HS-5 (cell line): Measurements from ENCODE around the gene SPATA22.
"Not testable (repeated sequence)": the region's sequence is repeated elsewhere in the genome, so short reads cannot be mapped to it uniquely, and the experiment has no call there.

Experiments
- DNase-seq: peaks from one replicate; pipeline ENCODE4 v3.0.0-alpha.2; 2012; ENCODE audit warnings: low read depth

The SPATA22 gene, protein sequence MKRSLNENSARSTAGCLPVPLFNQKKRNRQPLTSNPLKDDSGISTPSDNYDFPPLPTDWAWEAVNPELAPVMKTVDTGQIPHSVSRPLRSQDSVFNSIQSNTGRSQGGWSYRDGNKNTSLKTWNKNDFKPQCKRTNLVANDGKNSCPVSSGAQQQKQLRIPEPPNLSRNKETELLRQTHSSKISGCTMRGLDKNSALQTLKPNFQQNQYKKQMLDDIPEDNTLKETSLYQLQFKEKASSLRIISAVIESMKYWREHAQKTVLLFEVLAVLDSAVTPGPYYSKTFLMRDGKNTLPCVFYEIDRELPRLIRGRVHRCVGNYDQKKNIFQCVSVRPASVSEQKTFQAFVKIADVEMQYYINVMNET

DNA sequence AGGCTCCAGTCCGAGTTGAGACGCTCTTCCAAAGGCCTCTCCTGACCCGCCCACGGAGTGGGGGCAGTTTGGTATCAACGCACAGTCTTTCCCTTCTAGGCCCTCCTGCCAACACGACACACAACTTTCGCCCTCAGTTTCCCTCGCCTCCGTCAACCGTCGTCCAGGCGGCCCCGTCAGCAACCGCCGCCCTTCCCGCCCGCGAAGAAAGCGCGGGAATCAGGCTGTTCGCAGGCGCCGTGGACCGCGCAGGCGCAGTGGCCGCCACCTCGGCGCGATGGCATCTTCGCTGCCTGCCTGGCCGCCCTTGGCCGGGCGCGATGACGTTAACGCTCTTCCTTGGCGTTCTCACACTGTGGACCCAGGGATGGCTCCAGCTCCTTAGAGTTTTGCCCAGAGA lies at the start of gene SPATA22:
SPATA22 (minus strand) TSS at position 221 of the 400 bp plus-strand sequence. CDS start 2,494 bp downstream, outside the sequence.
- no peak for DNase-seq

DNA sequence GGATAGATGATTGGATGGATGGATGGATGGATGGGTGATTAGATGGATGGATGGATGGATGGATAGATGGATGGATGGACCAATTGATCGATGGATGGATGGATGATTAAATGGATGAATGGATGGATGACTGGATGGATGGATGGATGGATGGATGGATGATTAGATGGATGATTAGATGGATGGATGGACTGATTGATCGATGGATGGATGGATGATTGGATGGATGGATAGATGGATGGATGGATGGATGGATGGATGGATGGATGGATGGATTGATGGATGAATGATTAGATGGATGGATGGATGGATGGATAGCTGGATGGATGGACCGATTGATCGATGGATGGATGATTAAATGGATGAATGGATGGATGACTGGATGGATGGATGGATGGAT lies 47.9 kb upstream of the SPATA22 start:
- not testable (repeated sequence) for DNase-seq

DNA sequence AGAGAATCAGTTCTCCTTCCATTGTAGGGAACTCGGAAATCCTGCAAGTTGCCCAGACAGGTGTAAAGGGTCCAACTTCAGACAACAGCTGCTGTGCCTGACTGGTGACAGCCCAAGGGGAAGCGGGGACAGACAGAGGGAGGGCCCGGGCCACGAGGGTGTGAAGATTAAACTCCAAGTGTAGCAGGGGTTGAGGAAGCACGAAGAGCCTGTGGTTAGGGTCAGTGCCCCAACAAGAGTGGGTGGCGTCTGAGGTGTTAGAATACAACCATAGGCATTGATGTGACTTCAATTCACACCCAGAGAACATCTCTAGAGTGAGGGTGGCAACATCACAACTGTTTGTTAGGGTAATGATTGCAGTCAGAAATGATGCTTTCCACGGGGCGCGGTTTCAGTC lies 43.3 kb upstream of the SPATA22 start:
- DNase-seq: no peak

DNA sequence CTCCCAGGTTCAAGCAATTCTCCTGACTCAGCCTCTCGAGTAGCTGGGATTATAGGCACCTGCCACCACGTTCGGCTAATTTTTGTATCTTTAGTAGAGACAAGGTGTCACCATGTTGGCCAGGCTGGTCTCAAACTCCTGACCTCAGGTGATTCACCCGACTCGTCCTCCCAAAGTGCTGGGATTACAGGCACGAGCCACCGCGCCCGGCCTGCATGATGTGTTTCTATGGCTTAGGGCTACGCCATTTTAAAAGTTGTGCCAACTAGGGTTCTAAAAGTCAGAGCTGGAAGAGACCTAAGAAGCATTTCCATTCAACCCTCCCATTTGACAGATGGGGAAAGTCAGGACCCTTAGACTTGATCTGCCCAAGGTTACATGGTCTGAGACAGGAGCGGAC lies 42.5 kb upstream of the SPATA22 start:
- DNase-seq: not testable (repeated sequence)

DNA sequence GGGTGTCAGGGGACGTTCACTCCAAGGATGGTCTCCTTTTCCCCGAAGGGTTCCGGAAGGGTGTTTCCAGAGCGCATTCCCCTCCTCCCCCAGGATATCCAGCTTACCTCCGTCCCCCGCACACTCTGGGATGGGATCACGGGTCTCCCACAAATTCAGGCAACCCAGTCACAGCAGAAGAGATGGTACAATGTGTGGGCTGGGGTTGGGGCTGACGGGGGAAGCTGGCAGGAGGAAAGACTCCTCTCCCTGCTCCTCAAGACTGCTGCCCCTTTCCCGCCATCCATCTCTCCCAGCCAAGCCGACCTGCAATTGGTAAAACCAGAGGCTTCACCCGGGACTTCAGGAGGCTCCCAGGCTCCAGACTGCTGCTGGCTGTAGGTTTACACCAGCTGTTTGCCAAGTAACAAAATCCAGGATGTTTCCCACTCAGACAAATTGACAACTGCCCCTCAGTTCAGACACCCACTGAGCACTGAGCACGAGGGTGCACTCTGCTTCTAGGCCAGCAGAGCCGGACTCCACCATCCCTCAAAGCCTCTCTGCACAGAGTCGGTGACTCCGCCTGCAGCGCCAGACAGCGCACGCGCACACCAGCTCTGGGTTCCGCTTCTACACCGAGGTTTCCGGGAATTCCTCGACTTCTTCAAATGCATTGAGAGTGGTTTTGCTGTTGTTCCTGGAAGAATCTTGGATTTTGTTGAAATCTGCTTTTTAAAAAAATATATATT lies 41.9 kb upstream of the SPATA22 start:
- no peak for DNase-seq

DNA sequence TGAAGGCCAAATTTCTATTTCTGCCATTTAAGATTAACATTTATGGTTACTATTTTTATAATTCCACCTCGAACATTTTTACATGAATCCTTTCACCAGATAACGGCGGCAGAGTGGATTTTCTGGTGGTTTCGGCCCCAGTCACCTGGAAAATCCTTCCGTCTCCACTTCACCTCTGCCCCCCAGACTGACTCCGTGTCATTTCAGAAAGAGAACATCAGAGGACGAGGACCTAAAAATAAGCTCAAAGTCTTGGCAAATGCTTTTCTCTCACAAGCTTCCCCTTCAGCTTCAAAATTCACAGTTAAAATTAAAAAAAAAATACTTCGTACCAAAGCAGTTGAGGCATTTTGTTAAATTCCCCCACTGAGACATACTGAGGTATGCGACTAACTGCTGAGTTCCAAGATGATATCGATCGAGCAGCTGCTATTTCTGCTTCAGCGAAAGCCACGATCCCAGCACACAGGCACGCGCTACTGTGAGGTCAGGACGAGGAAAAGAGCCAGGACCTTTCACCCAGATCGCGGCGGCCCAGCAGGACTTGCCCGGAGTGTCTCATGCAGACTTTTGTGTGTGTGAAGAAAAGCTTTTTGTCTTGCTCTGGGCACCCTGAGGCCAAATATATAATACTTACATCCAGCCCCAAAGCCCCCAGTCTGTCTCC lies 41.0 kb upstream of the SPATA22 start:
- DNase-seq: no peak

DNA sequence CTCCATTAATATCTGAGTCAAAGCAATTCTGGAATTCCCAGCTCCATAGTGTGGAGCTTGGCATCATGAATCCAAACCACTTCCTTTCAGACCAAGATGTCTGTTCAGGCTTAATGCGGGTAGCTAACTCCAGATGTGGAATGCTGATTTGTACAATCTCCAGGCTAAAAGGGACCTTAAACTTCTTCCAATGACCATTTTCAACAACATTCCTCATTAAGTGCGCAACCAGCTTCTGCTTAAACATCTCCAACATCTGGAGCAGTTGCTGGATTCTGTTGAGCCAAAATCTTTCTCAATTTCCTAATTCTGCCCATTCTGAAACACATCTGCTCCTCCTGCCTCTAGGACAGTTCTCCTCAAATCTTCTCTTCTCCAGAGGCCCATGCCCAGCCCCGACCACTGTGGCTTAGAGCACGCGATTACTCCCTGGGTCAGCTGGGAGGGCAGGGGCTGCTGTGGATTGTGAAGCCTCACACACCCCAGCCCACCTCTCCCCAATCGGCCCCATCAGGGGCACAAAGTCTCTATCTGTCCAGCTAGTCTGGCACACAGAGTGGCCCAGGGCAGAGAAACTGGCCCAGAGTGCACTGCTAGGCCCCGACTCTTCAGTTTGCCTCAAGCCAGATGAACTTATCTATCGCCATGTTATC lies 40.4 kb upstream of the SPATA22 start:
- DNase-seq: no peak

DNA sequence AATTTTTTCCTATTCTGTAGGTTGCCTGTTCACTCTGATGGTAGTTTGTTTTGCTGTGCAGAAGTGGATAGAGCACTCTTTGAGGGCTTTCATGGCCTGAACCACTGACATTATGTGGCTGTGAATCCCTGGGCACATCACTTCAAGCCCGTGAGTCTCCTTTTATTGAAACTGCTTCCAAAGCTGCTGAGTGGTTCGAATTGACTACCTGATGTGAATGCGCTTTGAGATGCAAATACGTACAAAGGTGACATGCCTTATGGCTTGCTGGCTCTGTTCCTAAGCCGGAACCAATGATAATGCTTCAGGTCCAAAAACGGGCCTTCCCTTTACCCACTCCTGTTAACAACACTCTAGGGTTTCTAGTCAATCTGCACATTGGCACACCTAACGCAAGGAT lies 38.5 kb upstream of the SPATA22 start:
- no peak for DNase-seq

DNA sequence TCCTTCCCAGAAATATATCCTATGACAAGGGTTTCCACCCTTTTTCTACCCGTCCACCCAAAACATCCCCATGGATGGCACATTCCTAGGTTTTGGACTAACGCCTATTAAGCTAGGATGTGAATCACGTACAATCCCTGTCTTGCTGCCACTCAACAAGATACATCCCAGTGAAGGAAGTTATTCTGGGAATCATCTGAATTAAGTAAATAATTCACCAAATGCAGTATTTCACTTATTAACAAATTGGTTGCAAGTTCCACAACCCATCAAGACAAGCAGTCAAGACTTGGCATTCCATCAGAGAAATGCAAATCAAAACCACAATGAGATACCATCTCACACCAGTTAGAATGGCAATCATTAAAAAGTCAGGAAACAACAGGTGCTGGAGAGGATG lies 36.2 kb upstream of the SPATA22 start:
- DNase-seq: no peak

DNA sequence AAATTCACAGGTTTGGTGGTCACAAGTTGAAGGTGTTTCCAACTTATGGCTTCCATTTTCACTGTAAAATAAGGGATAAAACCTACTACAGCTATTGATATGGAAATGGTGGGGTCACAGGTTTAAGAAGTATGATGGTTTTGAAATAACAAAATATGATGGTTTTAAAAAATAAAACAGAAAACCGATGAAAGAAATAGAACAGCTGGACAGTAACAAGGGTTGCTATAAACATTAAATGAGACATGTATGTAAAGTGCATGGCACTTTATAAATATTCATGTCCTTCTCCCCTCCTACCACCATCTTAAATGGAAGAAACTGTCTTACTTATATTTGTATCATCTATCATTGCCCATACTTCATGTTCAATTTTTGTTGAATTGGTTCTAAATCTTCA lies 35.5 kb upstream of the SPATA22 start:
- no peak for DNase-seq

DNA sequence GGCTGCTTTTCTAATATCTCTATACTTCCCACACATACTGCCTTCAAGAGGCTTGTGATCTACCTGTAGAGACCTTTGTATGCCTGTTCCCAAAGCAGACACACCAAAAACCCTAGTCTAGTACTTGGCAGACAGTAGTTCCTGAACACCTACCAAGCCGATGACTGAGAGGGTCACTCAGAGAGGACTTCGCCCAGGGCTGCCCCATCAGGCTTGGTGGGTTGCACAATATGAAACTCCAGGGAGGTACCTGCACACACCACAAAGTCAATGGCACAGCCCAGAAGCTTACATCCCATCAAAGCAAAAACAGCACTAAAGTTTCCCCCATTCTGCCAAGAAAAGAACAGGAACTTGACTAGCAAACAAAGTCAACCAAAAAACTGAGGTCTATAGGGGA lies 34.4 kb upstream of the SPATA22 start:
- no peak for DNase-seq

DNA sequence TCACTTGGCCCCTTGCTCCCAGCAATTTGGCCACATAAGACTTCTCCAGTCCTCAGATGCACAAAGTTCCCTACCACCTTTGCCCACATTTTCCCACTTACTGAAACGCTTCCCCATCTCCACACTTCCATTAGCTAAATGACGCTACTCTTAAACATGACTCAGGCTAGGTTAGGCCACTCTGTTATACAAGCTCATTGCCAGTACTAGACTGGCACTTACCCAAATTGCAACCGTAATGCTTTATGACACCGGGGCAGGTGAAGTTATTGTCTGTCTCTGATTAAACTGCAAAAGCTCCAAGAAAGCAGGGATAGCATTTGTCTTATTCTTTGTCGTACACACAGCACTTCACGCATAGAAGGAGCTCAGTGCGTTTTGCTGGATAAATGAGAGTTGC lies 33.4 kb upstream of the SPATA22 start:
- DNase-seq: no peak

DNA sequence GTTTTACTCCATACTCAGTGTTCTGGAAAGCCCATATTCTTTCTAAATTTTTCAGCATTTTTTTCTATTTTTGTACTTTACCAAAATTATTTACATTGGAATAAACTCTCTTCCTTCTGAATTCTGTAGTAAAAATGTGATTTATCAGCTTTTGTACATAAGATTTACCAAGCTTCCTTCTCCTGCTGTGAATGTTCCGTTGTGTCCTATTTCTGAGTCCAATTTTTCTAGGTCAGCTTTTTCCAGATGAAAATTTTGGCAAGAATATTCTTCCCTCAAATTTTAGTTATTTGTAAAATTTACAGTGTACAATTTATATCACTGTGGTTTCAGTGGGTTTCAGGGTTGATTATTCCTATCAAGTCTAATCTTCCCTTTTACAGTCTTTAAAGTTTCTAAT lies 31.7 kb upstream of the SPATA22 start:
- no peak for DNase-seq

DNA sequence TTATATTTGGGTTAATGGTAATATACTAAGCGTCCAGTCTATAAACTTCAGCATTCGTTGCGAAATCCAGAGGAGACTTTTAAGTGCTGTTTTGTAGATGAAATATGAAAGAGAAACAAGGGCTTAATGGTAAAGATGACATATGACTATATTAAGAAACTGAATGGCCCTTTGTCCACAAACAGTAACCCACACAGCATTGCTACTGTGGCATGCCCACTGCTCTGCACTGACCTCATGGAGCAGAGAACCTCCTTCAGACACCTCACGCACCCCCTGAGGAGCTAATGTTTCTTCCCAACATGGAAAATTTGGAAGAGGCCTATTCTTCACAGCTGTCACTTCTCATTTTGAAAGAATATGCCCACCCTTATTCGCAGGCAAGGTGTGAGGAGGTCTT lies 30.8 kb upstream of the SPATA22 start:
- no peak for DNase-seq

DNA sequence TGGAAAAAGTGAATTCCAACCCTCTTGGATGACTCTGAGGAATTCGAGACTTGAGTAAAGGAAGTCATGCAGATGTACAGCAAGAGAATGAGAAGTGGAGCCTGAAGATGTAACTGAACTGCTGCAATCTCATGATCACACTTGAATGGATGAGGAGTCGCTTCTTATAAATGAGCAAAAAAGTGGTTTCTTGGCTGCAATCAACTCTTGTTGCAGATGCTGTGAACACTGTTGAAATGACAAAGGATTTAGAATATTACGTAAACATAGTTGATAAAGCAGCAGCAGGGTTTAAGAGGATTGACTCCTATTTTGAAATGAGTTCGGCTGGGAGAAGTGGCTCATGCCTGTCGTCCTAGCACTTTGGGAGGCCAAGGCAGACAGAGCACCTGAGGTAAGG lies 29.7 kb upstream of the SPATA22 start:
- no peak for DNase-seq

DNA sequence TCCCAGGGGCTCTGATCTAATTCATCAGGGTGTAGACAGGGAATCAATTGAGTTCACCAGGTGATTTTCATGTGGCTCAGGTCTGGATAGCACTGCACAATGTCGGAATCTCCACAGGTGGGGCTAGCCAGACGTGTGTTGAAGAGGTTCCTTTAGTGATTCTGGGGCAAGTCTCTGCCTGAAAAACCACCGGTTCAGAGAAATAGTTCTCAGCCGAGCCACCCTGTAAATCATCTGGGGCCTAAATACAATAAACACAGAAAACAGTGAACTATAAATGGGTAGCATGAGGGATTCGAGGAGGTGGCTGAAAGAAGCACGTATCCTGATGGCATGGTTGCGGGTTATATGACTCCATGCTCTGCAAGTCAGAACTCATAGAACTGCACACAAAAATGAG lies 25.5 kb upstream of the SPATA22 start:
- no peak for DNase-seq

DNA sequence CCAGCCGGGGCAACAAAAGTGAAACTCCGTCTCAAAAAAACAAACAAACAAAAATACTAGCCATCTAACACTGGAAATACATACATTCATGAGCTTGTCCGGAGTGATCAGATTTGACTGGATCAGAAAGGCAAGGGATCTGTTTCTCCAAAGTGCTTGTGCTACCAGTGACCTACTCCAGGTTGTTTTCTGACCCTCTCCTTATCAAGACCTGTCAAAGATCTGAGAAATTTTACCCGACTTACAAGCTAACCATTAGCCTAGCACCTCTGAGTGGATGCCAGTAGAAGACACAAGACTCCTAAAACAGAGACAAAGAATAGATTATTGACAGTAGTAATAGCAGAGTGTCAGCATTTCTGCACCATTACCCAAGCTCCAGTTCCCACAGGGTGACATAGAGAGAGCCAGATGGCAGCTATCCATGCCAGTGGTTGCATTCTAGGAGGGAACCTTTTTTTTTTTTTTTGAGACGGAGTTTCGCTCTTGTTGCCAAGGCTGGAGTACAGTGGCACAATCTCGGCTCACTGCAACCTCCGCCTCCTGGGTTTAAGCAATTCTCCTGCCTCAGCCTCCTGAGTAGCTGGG lies 14.0 kb upstream of the SPATA22 start:
- DNase-seq: no peak

DNA sequence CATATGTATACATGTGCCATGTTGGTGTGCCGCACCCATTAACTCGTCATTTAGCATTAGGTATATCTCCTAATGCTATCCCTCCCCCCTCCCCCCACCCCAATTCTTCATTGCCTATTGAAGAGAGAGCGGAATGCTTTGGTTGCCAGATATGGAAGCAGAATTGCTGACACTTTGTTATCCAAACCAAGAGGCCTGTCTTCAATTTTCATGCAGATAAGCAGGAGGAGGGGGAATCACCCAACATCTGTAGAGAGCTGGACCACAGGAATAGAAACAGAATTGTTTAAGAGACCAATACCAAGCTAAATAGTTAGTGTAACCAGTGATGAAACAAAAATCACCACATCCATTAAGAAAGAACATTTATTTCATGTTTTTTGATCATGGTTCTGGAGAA lies 11.2 kb upstream of the SPATA22 start:
- no peak for DNase-seq

DNA sequence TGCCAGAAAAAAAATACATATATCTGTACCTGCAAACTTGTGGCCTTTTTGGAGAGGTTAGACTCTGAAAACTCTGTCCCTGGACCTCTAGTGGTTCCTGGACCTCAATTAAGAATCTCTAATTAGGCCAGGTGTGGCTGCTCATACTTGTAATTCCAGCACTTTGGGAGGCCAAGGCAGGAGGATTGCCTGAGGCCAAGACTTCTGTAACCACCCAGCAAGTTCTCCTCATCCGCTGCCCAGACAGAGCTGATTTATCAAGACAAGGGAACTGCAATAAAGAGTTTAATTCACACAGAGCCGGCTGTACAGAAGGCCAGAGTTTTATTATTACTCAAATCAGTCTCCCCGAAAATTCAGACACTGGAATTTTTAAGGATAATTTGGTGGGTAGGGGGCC lies 8.4 kb upstream of the SPATA22 start:
- no peak for DNase-seq

DNA sequence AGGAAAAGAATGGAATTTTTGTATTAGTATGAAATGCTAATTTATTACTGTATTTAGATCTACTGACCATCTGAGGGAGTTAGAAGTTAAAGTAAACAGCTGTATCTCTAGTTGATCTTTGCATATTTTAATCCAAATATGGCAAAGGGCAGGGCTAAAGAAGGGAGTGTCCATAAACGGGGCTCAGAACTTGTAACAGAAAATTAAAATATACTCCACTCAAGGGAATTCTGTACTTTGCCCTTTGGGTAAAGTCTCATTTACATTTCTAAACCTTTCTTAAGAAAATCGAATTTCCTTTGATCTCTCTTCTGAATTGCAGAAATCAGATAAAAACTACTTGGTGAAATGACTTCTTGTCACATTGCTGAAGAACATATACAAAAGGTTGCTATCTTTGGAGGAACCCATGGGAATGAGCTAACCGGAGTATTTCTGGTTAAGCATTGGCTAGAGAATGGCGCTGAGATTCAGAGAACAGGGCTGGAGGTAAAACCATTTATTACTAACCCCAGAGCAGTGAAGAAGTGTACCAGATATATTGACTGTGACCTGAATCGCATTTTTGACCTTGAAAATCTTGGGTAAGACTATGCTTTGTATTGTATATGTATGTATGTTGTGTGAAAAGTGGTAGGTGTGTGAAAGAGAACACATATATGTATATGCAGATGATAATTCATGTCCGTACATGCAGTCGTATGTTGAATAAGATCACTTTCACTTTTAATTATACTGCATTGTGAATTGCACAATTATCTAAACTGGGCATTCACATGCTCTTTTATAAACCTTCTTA lies 4.4 kb upstream of the SPATA22 start, which contains the start of gene ASPA:
ASPA (plus strand) TSS at position 186 of the 799 bp plus-strand sequence; CDS start at position 349, 163 bp downstream.
- peak; percentile 5 for DNase-seq

DNA sequence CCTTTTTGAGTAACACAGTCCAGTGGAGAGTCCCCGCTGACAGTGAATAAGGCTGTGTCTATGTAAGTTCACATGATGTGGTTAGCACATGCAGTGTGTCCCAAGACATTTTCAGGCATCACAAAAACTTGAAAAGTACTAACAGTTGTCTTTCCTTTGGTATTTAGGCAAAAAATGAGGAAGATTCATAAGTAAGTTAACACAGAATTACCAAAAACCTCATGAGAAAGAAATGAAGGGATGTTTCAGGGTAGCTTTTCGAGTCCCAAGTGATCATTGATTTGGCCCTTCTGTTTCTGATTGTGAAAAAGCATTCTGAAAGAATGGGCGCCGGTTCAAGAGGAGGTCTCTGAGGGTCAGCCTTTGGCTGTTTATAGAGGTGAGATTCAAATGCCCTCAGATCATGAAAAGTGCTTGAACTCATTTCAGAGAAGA lies 3.6 kb upstream of the SPATA22 start:
- no peak for DNase-seq
